ENCODE data around the gene C1orf35.

GRCh38 chr1:228058949-228059633 lies 44.0 kb downstream of the C1orf35 start:
- no peak for TF ChIP-seq CTCF (IDR thresholded peaks at IDR 0.05)
- no peak for TF ChIP-seq POLR2A (IDR thresholded peaks at IDR 0.05)
- no peak for TF ChIP-seq POLR2AphosphoS5 (IDR thresholded peaks at IDR 0.05)
